Uterus (tissue), 4 donors: ENCODE measurements around the gene TMPRSS13. TPM values are rescaled to one million over a fixed set of nuclear protein-coding genes. Genes with fewer than 3 reads are reported as not detected.

Experiments used
- DNase-seq, 2 donors: peaks; one replicate each; pipeline ENCODE4 v3.0.0-alpha.2; 2019 to 2020
- H3K27ac ChIP-seq, 2 donors: fragments of 200-600 bp; sonication (generic); 1 replicate in 1 of 2; 2 replicates in 1 of 2; pipeline ENCODE4 v1.5.1; 2016 to 2018
- H3K27me3 ChIP-seq, 2 donors: fragments of 200-600 bp; sonication (generic); one replicate each; pipeline ENCODE4 v1.5.1; 2018 to 2019; ENCODE audit warnings: control low read depth in 1 of 2
- H3K36me3 ChIP-seq, 2 donors: fragments of 200-600 bp; sonication (generic); one replicate each; pipeline ENCODE4 v1.5.1; 2019; ENCODE audit warnings: control low read depth in 1 of 2
- H3K4me1 ChIP-seq, 2 donors: fragments of 200-600 bp; sonication (generic); one replicate each; pipeline ENCODE4 v1.5.1; 2018 to 2019; ENCODE audit warnings: control low read depth in 1 of 2
- H3K4me3 ChIP-seq, 2 donors: fragments of 200-600 bp; sonication (generic); 1 replicate in 1 of 2; 2 replicates in 1 of 2; pipeline ENCODE4 v1.5.1; 2018 to 2019; ENCODE audit warnings: mild to moderate bottlenecking in 1 of 2
- H3K9me3 ChIP-seq, 2 donors: fragments of 200-600 bp; sonication (generic); one replicate each; pipeline ENCODE4 v1.5.1; 2019; ENCODE audit warnings: control low read depth in 1 of 2
- POLR2A ChIP-seq, 2 donors: fragments of 450-650 bp; IDR thresholded peaks; one replicate each; pipeline ENCODE4 v1.6.1; 2016; ENCODE audit warnings: antibody characterized with exemption in 2 of 2, mild to moderate bottlenecking in 1 of 2, moderate library complexity in 1 of 2
- intact Hi-C: fragments of 100-400 bp; cut with DNase I; formaldehyde crosslinking; loops from one replicate; pipeline ENCODE4 v1.15.1; 2023; ENCODE audit warnings: low total_unique reads
- total RNA-seq, 4 donors: library from RNA; depleted of rRNA in 3 of 4; stranded (reverse); fragments of >200 nt in 3 of 4; gene quantifications; one replicate each; pipeline versions ENCODE4 v1.1.0 to v1.2.4, GENCODE V29; 2014 to 2023
- TF ChIP-seq, protein P1 (sequence below), 4 experiments: fragments of 200-600 bp in 2 of 4; fragments of 450-650 bp in 2 of 4; sonication (generic) in 2 of 4; IDR thresholded peaks; one replicate each; pipeline ENCODE4 v1.5.1; 2016 to 2019; ENCODE audit warnings: antibody characterized with exemption in 4 of 4, mild to moderate bottlenecking in 2 of 4, moderate library complexity in 1 of 4
- donor health status: DM: yes; HTN: yes; CAD: no.

The TMPRSS13 gene
- total RNA-seq, 4 donors from 2014 or later: 0.15 to 0.90 (median 0.51) TPM; not detected in 1

DNA sequence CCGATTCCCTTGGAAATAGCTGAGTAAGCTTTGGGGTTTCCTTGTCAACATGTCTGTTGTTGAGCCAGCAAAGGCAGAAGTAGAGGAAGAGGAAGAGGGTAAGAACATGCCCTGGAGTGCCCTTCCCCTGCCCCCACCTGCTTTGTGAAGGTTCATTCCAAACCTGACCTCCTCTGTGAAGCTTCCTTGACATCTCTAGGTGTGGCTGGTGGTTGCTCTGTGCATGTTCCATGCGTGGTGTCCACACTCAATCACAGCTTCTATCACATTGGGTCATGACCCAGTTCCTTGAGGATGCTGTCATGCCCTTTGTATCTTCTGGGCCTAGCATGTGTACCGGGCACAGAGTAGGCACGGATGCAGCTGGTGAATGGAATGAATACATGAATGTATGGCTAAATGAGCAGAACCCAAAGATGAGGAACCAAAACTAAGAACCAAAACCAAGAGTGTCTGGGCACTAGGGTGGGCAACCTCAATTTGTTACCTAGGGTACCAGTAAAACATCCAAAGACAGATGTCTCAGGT, 29.0 kb downstream of the TMPRSS13 start:
- DNase-seq: peak; percentile 4 to 6
- TF ChIP-seq, protein P1, sequence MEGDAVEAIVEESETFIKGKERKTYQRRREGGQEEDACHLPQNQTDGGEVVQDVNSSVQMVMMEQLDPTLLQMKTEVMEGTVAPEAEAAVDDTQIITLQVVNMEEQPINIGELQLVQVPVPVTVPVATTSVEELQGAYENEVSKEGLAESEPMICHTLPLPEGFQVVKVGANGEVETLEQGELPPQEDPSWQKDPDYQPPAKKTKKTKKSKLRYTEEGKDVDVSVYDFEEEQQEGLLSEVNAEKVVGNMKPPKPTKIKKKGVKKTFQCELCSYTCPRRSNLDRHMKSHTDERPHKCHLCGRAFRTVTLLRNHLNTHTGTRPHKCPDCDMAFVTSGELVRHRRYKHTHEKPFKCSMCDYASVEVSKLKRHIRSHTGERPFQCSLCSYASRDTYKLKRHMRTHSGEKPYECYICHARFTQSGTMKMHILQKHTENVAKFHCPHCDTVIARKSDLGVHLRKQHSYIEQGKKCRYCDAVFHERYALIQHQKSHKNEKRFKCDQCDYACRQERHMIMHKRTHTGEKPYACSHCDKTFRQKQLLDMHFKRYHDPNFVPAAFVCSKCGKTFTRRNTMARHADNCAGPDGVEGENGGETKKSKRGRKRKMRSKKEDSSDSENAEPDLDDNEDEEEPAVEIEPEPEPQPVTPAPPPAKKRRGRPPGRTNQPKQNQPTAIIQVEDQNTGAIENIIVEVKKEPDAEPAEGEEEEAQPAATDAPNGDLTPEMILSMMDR (IDR thresholded peaks at IDR 0.05): no peak
- TF ChIP-seq POLR2A (IDR thresholded peaks at IDR 0.05): no peak
- H3K4me3 ChIP-seq: no peak overlapping the region
- intact Hi-C loops: no loop called here
- H3K4me1 ChIP-seq: no peaks in the 10 kb centered on the region
- H3K27me3 ChIP-seq: no peaks in the 10 kb centered on the region
- H3K27ac ChIP-seq: no peak overlapping the region
- no peaks in the 10 kb centered on the region for H3K36me3 ChIP-seq
- H3K9me3 ChIP-seq: no peaks in the 10 kb centered on the region

DNA sequence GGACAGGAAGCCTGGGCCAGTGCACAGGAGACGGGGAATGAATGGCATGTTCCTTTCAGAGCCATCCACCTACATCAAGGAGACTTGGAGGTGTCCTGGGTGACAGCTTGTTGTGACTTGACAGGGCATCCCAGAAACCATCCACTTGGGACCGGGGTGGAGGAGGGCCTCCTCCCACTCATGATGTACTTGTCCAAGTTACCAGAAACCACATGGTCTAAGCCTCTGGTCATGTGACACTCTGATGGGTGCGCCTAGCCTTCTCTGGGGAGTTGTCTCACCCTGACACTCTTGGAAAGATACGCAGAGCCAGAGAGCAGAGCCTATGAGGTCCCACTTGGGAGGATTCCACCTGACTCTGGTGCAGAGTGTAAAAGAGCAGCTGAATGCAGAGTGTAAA, 31.1 kb downstream of the TMPRSS13 start:
- no peaks in the 10 kb centered on the region for H3K27me3 ChIP-seq
- no peak overlapping the region for H3K4me3 ChIP-seq
- no peak for TF ChIP-seq POLR2A (IDR thresholded peaks at IDR 0.05)
- TF ChIP-seq, protein P1 (IDR thresholded peaks at IDR 0.05): no peak
- H3K4me1 ChIP-seq: no peaks in the 10 kb centered on the region
- DNase-seq: peak; percentile 6 to 9
- intact Hi-C loops: no loop called here
- H3K9me3 ChIP-seq: no peaks in the 10 kb centered on the region
- no peaks in the 10 kb centered on the region for H3K36me3 ChIP-seq
- no peak overlapping the region for H3K27ac ChIP-seq

DNA sequence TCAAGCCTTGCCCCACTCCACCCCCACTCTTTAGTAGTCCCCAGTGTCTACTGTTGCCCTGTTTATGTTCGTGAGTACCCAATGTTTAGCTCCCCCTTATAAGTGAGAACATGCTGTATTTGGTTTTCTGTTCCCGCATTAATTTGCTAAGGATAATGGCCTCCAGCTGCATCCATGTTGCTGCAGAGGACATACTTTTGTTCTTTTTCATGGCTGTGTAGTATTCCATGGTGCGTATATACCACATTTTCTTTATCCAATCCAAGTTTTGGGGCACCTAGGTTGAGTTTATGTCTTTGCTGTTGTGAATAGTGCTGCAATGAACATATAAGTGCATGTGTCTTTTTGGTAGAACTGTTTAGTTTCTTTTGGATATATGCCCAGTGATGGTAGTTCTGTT, 36.6 kb downstream of the TMPRSS13 start:
- H3K27me3 ChIP-seq: no peaks in the 10 kb centered on the region
- H3K4me1 ChIP-seq: no peaks in the 10 kb centered on the region
- H3K9me3 ChIP-seq: no peaks in the 10 kb centered on the region
- no peak overlapping the region for H3K4me3 ChIP-seq
- DNase-seq: no peak
- no peak overlapping the region for H3K27ac ChIP-seq
- no peaks in the 10 kb centered on the region for H3K36me3 ChIP-seq
- intact Hi-C loops: no loop called here
- no peak for TF ChIP-seq POLR2A (IDR thresholded peaks at IDR 0.05)
- TF ChIP-seq, protein P1 (IDR thresholded peaks at IDR 0.05): no peak

DNA sequence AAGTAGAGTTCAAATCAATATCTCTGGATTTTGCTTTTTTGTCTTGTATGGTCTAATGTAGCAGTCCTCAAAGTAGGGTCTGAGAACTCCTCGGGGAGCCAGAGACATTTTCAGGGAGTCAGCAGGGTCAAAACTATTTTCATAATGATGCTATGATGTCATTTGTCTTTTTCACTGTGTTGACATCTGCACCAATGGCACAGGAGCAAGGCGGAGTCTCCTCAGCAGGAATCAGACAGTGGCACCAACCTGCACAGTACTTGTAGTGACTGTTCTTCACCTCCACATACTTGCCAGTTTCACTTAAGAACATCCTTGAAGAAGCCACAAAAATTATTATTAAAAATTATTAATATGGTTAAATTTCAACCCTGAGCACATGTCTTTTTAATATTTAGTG, 37.8 kb downstream of the TMPRSS13 start:
- no peak for DNase-seq
- no peaks in the 10 kb centered on the region for H3K36me3 ChIP-seq
- intact Hi-C loops: no loop called here
- TF ChIP-seq, protein P1 (IDR thresholded peaks at IDR 0.05): no peak
- TF ChIP-seq POLR2A (IDR thresholded peaks at IDR 0.05): no peak
- no peak overlapping the region for H3K27ac ChIP-seq
- no peaks in the 10 kb centered on the region for H3K27me3 ChIP-seq
- no peak overlapping the region for H3K4me3 ChIP-seq
- H3K4me1 ChIP-seq: no peaks in the 10 kb centered on the region
- H3K9me3 ChIP-seq: no peaks in the 10 kb centered on the region

DNA sequence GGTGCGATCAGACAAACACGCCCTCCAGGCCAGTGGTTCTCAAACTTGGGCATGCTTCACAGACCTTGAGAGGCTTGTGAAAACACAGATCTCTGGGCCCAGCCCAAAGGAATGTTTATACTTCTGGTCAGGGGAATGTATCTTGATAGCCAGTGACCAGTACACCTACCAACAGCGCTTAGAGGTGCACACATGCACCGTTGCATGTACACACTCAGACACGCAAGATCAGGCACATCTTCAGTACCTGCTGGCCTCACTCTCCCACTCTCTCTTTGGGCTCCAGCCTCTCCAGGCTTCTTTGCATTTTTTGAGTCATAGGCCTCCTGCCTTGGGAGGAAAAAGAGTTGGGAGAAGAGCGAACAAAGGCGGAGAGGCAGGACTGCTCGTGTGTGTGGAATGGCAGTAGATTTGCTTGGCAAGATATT, 41.0 kb downstream of the TMPRSS13 start:
- H3K36me3 ChIP-seq: no peaks in the 10 kb centered on the region
- TF ChIP-seq, protein P1 (IDR thresholded peaks at IDR 0.05): no peak
- no peak for TF ChIP-seq POLR2A (IDR thresholded peaks at IDR 0.05)
- H3K9me3 ChIP-seq: no peaks in the 10 kb centered on the region
- H3K4me1 ChIP-seq: peaks cover 1 to 8% of the 10 kb centered on the region in 2 donors
- DNase-seq: peak in 1 of 2 donors; percentile 18
- H3K4me3 ChIP-seq: no peak overlapping the region
- peak overlapping the region; percentile 46 to 89 for H3K27ac ChIP-seq
- no peaks in the 10 kb centered on the region for H3K27me3 ChIP-seq
- intact Hi-C loops: no loop called here
